Spinal cord (tissue), 10 donors: ENCODE data around the gene SLC37A4. TPM values are rescaled to one million over a fixed set of nuclear protein-coding genes. Genes with fewer than 3 reads are reported as not detected.

ENCODE experiments used
- DNase-seq, 6 donors: peaks; one replicate each; pipeline versions ENCODE4 v3.0.0 to v3.0.0-alpha.2; 2013 to 2015; ENCODE audit warnings: low spot score in 6 of 6, low read depth in 4 of 6
- H3K27ac ChIP-seq: one replicate; pipeline ENCODE4 v1.5.1; 2013; ENCODE audit warnings: low read depth, low read length, control low read depth
- H3K27me3 ChIP-seq: one replicate; pipeline ENCODE4 v1.6.1; 2013; ENCODE audit warnings: low read length; ENCODE audit not compliant: control insufficient read depth, insufficient read depth
- H3K36me3 ChIP-seq: one replicate; pipeline ENCODE4 v1.6.1; 2013; ENCODE audit warnings: low read length; ENCODE audit not compliant: control insufficient read depth, insufficient read depth
- H3K4me1 ChIP-seq: one replicate; pipeline ENCODE4 v1.6.1; 2013; ENCODE audit warnings: low read length; ENCODE audit not compliant: control insufficient read depth, insufficient read depth
- H3K4me3 ChIP-seq: one replicate; pipeline ENCODE4 v1.5.1; 2013; ENCODE audit warnings: low read depth, low read length, control low read depth
- H3K9me3 ChIP-seq: one replicate; pipeline ENCODE4 v1.6.1; 2013; ENCODE audit warnings: low read length; ENCODE audit not compliant: control insufficient read depth, insufficient read depth
- WGBS: methylation state at CpG from one replicate; pipeline ENCODE4 v1.1.5; 2013; ENCODE audit warnings: missing lambda C conversion rate; ENCODE audit not compliant: insufficient coverage; 5-methylcytosine and 5-hydroxymethylcytosine counted together
- polyA plus RNA-seq, 2 donors: library from polyadenylated mRNA; unstranded; fragments of 120-200 nt; gene quantifications; one replicate each; pipeline ENCODE4 v1.2.1, GENCODE V29; 2013; ENCODE audit not compliant: insufficient read length in 2 of 2
- total RNA-seq, 2 donors: library from RNA; depleted of rRNA in 1 of 2; stranded (reverse); fragments of 120-200 nt in 1 of 2; fragments of >200 nt in 1 of 2; gene quantifications; one replicate each; pipeline versions ENCODE4 v1.2.3 to v1.2.4, GENCODE V29; 2013 to 2014
- donor health status: healthy.

SLC37A4 gene
- total and polyA plus RNA-seq, 4 donors, result 8.1 to 26.1 (median 19.1) TPM

DNA sequence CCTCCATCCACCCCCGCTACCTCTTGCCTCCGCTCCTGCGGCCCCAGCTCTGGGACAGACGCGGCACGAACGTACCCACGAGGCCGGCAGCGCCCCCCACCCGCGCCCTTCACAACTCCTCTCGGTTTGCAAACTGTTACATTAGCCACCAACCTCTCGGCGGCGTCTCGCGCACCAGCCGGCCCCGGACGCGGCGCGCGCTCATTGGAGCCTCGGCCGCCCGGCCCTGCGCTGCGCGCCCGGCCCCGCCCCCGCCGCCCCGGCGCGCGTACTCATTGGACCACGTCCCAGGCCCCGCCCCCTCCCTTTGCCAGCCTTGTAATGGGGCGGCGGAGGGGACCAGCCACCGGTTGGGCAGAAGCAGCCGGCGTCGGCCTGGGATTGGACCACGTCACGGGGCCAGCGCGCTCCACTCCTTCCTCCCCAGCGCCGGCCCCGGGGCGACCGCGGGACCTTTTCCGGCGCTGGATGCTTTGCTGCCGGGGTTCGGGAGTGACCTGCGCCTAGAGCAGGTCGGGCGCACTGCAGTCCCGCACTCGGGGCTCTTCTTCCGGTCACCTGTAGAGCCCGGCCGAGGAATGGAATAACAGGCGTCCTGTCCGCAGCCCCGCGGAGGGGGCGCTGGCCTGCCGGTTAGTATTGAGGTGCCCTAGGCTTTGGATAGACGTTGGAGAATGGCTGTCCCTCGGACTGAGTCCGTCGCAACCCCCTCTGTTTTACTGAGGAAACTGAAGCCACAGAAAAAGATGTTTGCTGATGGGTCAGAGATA, 26.5 kb upstream of the SLC37A4 start, which contains the start of gene HYOU1:
TSS of gene HYOU1 (minus strand) at position 206 of the 770 bp plus-strand sequence. CDS start 1,045 bp downstream, outside the sequence.
- Histone ChIP-seq H3K27me3 (no peaks in the 10 kb centered on the region), H3K4me3 (peak within 1 kb of the TSS; percentile 93), H3K4me1 (peaks cover 21% of the 10 kb centered on the region), H3K27ac (peak within 1 kb of the TSS; percentile 92), H3K9me3 (no peaks in the 10 kb centered on the region), H3K36me3 (peaks cover 36% of the 10 kb centered on the region)
- under 1% methylated on average over 79 of the region's 79 CpGs for WGBS
- peak; percentile 77 to 99 (median 95) for DNase-seq

DNA sequence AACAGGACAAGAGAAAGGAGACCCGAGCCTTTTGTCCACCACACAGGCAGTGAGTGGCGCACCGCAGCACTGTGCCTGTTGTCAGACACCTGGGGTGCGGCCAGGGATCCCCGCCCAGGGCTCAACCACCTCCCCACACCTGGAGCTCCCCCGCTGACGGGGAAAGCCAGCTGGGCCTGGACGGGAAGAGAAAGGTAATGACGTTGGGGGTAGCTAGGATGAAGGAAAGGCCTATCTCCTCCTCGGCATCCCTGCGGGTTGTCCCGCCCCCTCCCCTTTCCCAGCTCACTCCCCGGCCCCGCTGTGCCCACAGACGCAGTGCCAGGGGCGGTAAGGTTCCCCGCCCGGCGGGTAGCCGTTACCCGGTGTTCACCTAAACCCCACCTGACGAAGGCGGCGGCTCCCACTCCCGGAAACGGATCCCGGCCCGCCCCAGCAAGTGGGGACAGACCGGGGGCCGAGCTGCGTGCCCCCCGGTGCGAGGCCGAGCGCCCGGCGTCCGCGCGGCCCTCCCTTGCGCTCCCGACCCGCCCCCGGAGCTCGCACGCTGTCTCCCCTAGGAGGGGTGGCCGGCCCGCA, 25.8 kb upstream of the SLC37A4 start:
- Histone ChIP-seq H3K4me3 (peak overlapping the region; percentile 73), H3K27ac (peak overlapping the region; percentile 73), H3K36me3 (peaks cover 43% of the 10 kb centered on the region), H3K27me3 (no peaks in the 10 kb centered on the region), H3K4me1 (peaks cover 21% of the 10 kb centered on the region), H3K9me3 (no peaks in the 10 kb centered on the region)
- under 1% methylated on average over 42 of the region's 48 CpGs for WGBS
- DNase-seq, result peak in 1 of 6 donors; percentile 15

GRCh38 chr11:119055901-119056300, 25.2 kb upstream of the SLC37A4 start:
- Histone ChIP-seq H3K9me3 (no peaks in the 10 kb centered on the region), H3K4me3 (peak overlapping the region; percentile 73), H3K27me3 (no peaks in the 10 kb centered on the region), H3K27ac (peak overlapping the region; percentile 4), H3K4me1 (peaks cover 21% of the 10 kb centered on the region), H3K36me3 (peaks cover 45% of the 10 kb centered on the region)
- DNase-seq, result peak in 2 of 6 donors; percentile 9 to 15
- 20% methylated on average over 4 of the region's 6 CpGs for WGBS

GRCh38 chr11:119054418-119054817, 23.7 kb upstream of the SLC37A4 start:
- WGBS, result 99% methylated on average over 8 of the region's 10 CpGs
- DNase-seq, result no peak
- Histone ChIP-seq H3K4me3 (no peak overlapping the region), H3K9me3 (no peaks in the 10 kb centered on the region), H3K36me3 (peaks cover 56% of the 10 kb centered on the region), H3K27ac (no peak overlapping the region), H3K27me3 (no peaks in the 10 kb centered on the region), H3K4me1 (peaks cover 21% of the 10 kb centered on the region)

DNA sequence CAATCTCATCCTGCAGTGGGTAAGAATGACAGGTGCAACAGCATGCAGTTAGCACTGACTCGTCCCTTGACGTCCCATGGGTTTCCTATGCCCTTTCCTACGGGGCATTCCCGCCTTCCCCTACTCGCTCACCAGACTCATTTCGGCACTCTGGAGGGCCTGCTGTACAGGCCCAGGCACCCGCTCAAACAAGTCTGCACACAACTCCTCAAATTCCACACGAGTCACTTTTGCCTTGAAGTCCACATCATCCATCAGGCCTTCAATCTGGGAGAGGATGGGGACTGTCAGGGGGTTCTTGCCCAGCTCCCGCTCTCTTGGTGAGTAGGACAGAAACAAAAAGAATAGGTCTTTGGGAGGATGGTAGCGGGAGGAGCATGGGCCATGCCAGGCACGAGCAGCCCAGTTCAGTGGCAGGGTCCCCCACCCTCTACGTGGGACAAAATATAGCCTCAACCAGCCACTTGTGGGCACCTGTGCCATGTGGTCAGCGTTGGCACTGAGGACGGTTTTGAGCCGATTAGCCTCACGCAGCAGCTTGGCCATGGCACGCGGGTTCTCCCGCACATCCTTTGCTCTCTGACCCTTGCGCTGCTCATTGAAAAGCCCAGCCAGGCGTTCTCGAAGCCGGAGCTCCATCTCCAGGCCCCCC, 21.6 kb upstream of the SLC37A4 start:
- WGBS, result 92% methylated on average over 20 of the region's 23 CpGs
- peaks cover 77% of the 10 kb centered on the region for H3K36me3 ChIP-seq

DNA sequence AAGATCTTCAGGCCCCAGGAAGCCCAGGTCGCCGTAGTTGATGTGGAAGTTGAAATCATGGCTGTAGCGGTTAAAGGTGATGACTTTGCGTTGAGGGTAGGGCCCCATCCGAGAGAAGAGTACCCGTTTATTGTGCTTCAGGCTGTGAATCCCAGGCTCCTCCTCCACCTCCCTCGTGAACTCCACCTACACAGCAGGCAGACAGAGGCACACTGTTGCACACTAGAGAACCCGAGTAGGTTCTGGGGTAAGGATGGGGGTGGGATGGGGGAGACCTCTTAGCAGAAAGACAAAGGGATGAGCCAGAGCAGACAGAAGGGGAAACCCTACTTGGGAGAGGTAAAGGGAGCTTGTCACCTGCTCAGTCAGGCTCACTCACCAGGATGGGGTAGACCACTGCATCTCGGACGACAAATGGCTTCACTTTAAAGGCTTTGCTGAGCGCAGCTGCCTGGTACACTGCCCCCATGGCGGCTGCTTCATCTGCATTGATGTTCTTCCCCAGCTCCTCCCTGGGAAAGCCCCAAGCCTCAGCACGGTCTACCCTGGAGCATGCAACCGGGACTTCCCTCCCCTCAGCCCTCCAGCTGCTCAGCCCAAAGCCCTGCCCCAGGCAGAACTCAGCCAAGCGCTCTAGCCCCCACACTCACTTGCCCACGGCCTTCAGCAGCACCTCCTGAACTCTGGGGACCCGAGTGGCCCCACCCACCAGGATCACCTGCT, 20.9 kb upstream of the SLC37A4 start:
- Histone ChIP-seq H3K9me3 (no peaks in the 10 kb centered on the region), H3K4me1 (peaks cover 14% of the 10 kb centered on the region), H3K27ac (no peak overlapping the region), H3K36me3 (peaks cover 84% of the 10 kb centered on the region), H3K27me3 (no peaks in the 10 kb centered on the region), H3K4me3 (no peak overlapping the region)
- DNase-seq, result no peak
- WGBS, result 87% methylated on average over 9 of the region's 17 CpGs

More for the DNA sequence above, 21.6 kb upstream of the SLC37A4 start:
- Histone ChIP-seq H3K9me3 (no peaks in the 10 kb centered on the region), H3K4me1 (peaks cover 14% of the 10 kb centered on the region), H3K27ac (no peak overlapping the region), H3K27me3 (no peaks in the 10 kb centered on the region), H3K4me3 (no peak overlapping the region)
- no peak for DNase-seq

DNA sequence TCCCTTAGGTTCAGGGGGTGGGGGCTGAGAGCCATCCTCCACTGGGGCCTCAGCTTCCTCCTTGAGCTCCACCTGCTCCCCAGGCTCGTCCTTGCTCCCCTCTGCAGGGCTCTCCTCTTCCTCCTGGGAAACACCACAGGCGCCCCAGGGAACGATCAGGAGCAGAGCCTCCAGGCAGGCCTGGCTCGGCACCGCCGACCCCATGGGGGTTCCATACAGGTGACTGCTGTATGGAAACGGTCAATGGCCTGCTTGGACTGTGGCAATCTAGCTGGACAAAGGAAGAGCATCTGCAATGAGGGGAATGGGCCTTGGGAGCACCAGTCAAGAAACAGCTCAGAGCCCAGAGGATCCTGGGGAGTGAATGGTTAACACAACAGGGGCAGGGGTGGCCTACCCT, 18.4 kb upstream of the SLC37A4 start:
- no peaks in the 10 kb centered on the region for H3K27me3 ChIP-seq
- no peak overlapping the region for H3K27ac ChIP-seq
- no peaks in the 10 kb centered on the region for H3K9me3 ChIP-seq
- H3K4me3 ChIP-seq, result no peak overlapping the region
- WGBS, result 96% methylated on average over 7 of the region's 7 CpGs
- H3K4me1 ChIP-seq, result no peaks in the 10 kb centered on the region
- no peak for DNase-seq
- H3K36me3 ChIP-seq, result peaks cover 93% of the 10 kb centered on the region

DNA sequence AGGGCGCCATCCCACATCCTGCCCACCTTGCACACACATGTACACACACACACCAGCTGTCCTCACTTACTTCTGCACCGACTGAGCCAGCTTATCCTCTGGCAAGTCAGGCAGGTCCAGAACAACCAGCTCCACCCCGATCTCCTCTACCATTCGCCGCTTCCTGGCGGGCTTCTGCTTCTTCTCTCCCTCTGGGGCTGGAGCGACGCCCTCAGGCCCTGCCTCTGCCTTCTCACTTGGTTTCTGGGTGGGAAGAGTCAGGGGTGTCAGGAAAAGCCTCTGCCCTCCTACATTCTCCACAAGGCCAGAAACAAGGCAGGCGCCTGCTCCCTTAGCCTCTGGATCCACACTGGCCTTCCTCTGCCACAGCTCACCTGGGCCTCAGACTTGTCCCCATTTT, 18.0 kb upstream of the SLC37A4 start:
- no peak for DNase-seq
- WGBS, result 93% methylated on average over 7 of the region's 9 CpGs
- Histone ChIP-seq H3K4me3 (no peak overlapping the region), H3K4me1 (no peaks in the 10 kb centered on the region), H3K36me3 (peaks cover 89% of the 10 kb centered on the region), H3K27ac (no peak overlapping the region), H3K27me3 (no peaks in the 10 kb centered on the region), H3K9me3 (no peaks in the 10 kb centered on the region)

DNA sequence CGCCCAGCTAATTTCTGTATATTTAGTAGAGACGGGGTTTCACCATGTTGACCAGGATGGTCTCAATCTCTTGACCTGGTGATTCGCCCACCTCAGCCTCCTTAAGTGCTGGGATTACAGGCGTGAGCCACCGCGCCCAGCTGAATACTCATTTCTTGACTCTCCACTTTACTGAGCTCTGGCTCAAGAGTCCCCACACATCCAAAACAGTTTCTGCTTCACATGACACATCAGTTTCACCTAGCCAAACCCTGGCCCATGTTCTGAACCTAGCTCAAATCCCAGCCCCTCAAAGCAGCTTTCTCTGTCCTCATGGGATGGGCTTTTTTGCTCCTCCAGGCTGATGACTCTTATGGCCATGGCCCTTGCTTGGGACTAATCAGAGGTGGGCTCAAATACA, 16.5 kb upstream of the SLC37A4 start:
- no peaks in the 10 kb centered on the region for H3K9me3 ChIP-seq

More for the DNA sequence above, 16.5 kb upstream of the SLC37A4 start:
- no peak overlapping the region for H3K27ac ChIP-seq
- H3K36me3 ChIP-seq, result peaks cover 75% of the 10 kb centered on the region
- no peak for DNase-seq
- 96% methylated on average over 6 of the region's 6 CpGs for WGBS
- H3K4me3 ChIP-seq, result no peak overlapping the region
- H3K27me3 ChIP-seq, result no peaks in the 10 kb centered on the region
- no peaks in the 10 kb centered on the region for H3K4me1 ChIP-seq
